Activated B cell treated with CpG ODN at 0.5 μM for 24 hours (primary cell): ENCODE measurements around the gene OMP. TPM values are rescaled to one million over a fixed set of nuclear protein-coding genes. Genes with fewer than 3 reads are reported as not detected.
A peak's percentile ranks its signal among the peaks of the same experiment; 100 is the strongest.

Source experiments
- ATAC-seq: fragments of 200-7000 bp; cut with Tn5 transposase; one replicate; pipeline ENCODE4 v1.10.0; 2021; ENCODE audit warnings: low read depth, mild to moderate bottlenecking, moderate library complexity
- CTCF ChIA-PET: fragments of 350-600 bp; sonication (Branson Sonifier 250); formaldehyde crosslinking; loops from one replicate; lab custom pipeline; 2021; ENCODE audit warnings: antibody characterized with exemption; lab: Charles Lee
- POLR2A ChIA-PET: fragments of 350-600 bp; sonication (Branson Sonifier 250); formaldehyde crosslinking; loops from one replicate; lab custom pipeline; 2021; ENCODE audit warnings: antibody characterized with exemption; lab: Charles Lee
- DNase-seq: peaks from one replicate; pipeline ENCODE4 v3.0.0; 2022
- H3K27ac Mint-ChIP-seq: one replicate; pipeline ENCODE4 v1.8.0; 2020; ENCODE audit warnings: mixed read lengths
- H3K27me3 Mint-ChIP-seq: one replicate; pipeline ENCODE4 v1.8.0; 2021; ENCODE audit warnings: mixed read lengths
- H3K36me3 Mint-ChIP-seq: one replicate; pipeline ENCODE4 v1.8.0; 2021; ENCODE audit warnings: low read depth, mixed read lengths
- H3K4me1 Mint-ChIP-seq: one replicate; pipeline ENCODE4 v1.8.0; 2021; ENCODE audit warnings: mixed read lengths
- H3K4me3 Mint-ChIP-seq: one replicate; pipeline ENCODE4 v1.8.0; 2020; ENCODE audit warnings: mild to moderate bottlenecking, mixed read lengths
- H3K9me3 Mint-ChIP-seq: one replicate; pipeline ENCODE4 v1.8.0; 2020; ENCODE audit warnings: mixed read lengths
- CTCF ChIP-seq: fragments of 200-600 bp; IDR thresholded peaks from one replicate; pipeline ENCODE4 v1.8.0; 2022; ENCODE audit warnings: antibody characterized with exemption, mild to moderate bottlenecking
- intact Hi-C: fragments of 100-400 bp; cut with micrococcal nuclease; formaldehyde crosslinking; loops from one replicate; pipeline ENCODE4 v1.15.1; 2024
- total RNA-seq: library from RNA; stranded (reverse); gene quantifications from 2 replicates; pipeline ENCODE4 v1.2.3, GENCODE V29; 2022

The OMP gene
- total RNA-seq, 1 donor from 2014 or later, result not detected

DNA sequence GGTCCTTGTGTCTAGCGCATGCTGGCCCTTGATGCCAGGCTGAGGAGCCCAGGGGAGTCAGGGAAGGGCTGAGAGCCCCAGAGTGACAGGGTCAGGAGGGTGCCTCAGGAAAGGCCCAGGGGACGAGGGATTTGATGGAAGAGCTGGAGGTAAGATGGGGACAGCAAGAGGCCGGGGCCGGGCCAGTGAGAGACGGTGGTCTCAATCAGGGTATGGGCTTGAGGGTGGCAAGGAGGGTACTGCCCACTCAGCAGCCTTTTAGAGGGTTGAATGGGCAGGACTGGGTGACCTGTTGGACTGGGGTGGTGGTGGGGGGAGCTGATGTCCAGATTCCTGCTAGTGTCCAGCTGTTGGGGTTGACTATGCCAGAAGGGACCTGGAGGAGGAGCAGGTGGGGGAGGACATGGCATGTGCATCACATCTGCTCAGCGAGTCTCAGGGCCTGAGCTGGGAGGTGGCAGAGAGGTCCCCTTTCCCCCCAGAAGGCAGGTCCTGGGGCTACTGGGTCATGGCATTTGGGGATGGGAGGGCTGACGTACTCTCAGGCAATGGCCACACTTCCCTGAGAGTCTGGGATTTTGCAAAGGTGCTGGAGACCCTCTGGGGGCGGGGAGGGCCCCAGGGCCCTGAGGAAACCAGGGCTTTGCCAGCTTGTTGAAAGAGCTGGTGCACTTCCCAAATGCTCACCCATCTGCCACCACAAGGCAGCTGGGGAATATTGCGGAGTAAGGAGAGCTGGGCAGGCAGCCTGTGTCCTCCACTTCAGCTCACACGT, 43.8 kb downstream of the OMP start:
- H3K27ac Mint-ChIP-seq, result no peak overlapping the region
- ChIA-PET POLR2A (no interaction called here), CTCF (no interaction called here)
- DNase-seq (no peak), ATAC-seq (no peak)
- H3K27me3 Mint-ChIP-seq, result peaks cover 3% of the 10 kb centered on the region
- intact Hi-C loops, result no loop called here
- H3K9me3 Mint-ChIP-seq, result no peaks in the 10 kb centered on the region
- no peak for TF ChIP-seq CTCF
- H3K4me1 Mint-ChIP-seq, result peaks cover 8% of the 10 kb centered on the region
- H3K4me3 Mint-ChIP-seq, result no peak overlapping the region
- no peaks in the 10 kb centered on the region for H3K36me3 Mint-ChIP-seq

DNA sequence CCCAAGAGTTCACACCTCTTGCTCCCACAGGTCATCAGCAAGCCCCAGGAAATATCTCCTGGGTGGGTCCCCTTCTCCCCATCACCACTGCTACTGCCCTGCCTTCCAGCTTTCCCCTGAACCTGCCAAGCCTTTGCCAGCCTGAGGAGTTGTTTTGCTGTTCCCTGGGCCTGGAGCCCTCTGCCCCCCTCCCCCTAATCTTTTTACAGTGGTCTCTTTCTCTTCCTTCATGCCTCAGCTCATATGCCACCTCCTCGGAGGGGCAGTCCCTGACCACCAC, 44.3 kb downstream of the OMP start:
- no peaks in the 10 kb centered on the region for H3K36me3 Mint-ChIP-seq
- DNase-seq (no peak), ATAC-seq (no peak)
- no peak for TF ChIP-seq CTCF
- no peak overlapping the region for H3K27ac Mint-ChIP-seq
- intact Hi-C loops, result no loop called here
- H3K4me3 Mint-ChIP-seq, result no peak overlapping the region
- ChIA-PET POLR2A (no interaction called here), CTCF (no interaction called here)
- H3K9me3 Mint-ChIP-seq, result no peaks in the 10 kb centered on the region
- H3K27me3 Mint-ChIP-seq, result peaks cover 4% of the 10 kb centered on the region
- H3K4me1 Mint-ChIP-seq, result peaks cover 10% of the 10 kb centered on the region

DNA sequence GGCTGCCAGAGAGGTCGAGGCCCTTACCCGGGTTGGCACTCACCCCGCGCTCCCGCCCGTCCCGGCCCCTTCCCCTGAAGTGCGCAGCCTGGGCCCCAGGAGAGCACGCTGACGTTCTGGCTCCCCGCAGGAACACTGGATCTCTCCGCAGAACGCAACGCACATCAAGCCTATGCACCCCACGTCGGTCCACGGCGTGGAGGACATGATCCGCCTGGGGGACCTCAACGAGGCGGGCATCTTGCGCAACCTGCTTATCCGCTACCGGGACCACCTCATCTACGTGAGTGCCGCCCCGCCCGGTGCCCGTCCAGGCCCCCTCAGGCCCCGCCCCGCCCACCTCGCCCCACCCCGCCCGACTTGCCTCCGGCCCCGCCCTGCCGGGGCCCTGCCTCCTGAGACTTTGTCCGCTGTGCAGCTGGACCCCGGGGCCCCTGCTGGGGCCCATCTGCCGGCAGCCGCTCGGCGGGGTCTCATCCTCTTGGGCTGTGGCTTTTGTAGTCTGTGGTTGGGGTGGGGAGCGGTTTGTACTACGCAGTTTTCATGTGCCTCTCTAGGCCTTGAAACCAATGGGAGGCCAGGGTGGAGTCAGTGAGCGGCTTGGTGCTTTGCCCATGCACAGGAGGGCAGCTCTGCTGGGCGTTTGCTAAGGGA, 45.2 kb downstream of the OMP start:
- no peak for TF ChIP-seq CTCF
- peak; percentile 22 for DNase-seq
- H3K9me3 Mint-ChIP-seq, result no peaks in the 10 kb centered on the region
- H3K27me3 Mint-ChIP-seq, result peaks cover 7% of the 10 kb centered on the region
- intact Hi-C loops, result no loop called here
- peaks cover 16% of the 10 kb centered on the region for H3K4me1 Mint-ChIP-seq
- H3K27ac Mint-ChIP-seq, result no peak overlapping the region
- ATAC-seq, result peak; percentile 66
- ChIA-PET CTCF (no interaction called here), POLR2A (no interaction called here)
- H3K4me3 Mint-ChIP-seq, result peak overlapping the region; percentile 61
- no peaks in the 10 kb centered on the region for H3K36me3 Mint-ChIP-seq

DNA sequence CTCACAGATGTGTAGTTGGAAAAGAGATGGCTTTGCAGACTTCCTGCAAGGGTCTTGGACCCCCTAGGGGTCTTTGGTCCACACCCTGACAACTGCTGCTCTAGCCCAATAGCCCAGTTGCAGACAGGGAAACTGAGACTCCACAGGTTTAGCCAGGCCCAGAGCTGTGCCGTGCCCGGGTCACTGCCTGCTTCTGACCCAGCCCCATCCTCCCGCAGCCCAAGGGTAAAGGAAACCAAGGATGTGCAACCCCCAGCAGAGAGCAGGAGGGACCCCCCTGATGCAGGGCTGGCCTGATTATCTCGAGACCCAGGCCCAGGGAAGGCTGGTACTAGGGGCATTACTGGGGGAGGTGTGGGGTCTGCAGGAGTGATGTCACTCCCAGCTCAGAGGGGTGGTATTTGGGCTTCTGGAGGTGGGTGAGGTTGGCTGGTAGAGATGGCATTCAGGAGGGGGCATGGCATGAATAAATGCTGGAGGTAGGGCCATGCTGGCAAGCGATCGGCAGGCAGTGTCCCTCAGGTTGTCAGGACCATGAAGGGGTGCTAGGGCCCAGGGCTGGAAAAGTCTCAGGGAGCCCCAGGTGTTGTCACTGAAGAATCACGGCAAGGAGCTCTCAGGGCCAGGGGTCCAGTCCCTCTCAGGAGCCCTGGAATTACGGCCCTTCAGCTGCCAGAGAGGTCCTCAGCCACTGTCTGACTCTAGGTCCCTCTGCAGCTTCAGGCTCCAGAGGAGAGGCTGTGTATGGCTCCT, 46.5 kb downstream of the OMP start:
- H3K27me3 Mint-ChIP-seq, result peaks cover 13% of the 10 kb centered on the region
- no peak for DNase-seq
- H3K4me1 Mint-ChIP-seq, result peaks cover 17% of the 10 kb centered on the region
- H3K4me3 Mint-ChIP-seq, result no peak overlapping the region
- no peaks in the 10 kb centered on the region for H3K9me3 Mint-ChIP-seq
- H3K27ac Mint-ChIP-seq, result no peak overlapping the region
- ChIA-PET POLR2A (no interaction called here), CTCF (no interaction called here)
- H3K36me3 Mint-ChIP-seq, result no peaks in the 10 kb centered on the region
- ATAC-seq, result no peak
- TF ChIP-seq CTCF, result no peak
- intact Hi-C loops, result no loop called here

DNA sequence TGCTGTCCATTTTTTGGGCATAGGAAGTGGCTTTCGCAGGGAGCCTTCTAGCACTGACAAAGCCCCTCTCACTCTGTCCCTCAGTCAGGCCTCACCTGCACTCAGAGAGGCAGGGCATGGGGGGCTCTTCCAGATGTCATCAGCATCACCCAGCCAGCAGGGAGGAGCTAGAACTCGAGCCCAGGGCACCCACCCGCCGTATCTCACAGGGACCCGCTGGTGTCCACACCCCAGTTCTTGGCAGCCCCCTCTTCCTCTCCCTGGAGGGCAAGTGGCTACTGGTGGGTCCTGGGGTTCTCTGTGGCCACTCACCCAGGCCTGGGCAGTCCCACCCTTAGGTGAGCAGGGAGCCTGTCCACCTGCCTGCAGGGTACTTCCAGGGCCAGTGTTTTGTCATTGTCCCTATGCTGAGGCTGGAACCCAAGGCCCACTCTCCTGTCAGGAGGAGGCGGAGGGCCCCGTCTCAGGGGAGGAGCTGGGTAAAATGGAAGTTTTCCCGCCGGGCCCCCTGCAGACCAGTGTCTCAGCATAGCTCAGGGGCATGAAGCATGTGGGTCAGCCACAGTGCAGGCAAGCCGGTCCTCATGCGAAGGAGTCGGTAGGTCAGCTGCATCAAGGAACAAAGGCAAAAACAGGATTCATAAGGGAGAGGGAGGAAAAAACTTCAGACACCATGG, 47.2 kb downstream of the OMP start:
- Mint-ChIP-seq H3K27ac (no peak overlapping the region), H3K27me3 (peaks cover 13% of the 10 kb centered on the region), H3K4me3 (no peak overlapping the region), H3K36me3 (no peaks in the 10 kb centered on the region), H3K4me1 (peaks cover 17% of the 10 kb centered on the region), H3K9me3 (no peaks in the 10 kb centered on the region)
- intact Hi-C loops, result no loop called here
- CTCF ChIA-PET, result no interaction called here
- POLR2A ChIA-PET, result no interaction called here
- TF ChIP-seq CTCF, result no peak
- ATAC-seq, result no peak
- DNase-seq, result no peak
